K562 (cell line): ENCODE measurements around the gene SPSB1.

Experiments used
- ATF2 ChIP-seq: sonication (generic); formaldehyde crosslinking; IDR thresholded peaks from 2 replicates; pipeline ENCODE4 v1.8.1; 2022; ENCODE audit warnings: missing genetic modification reagents
- E2F4 ChIP-seq: sonication (generic); formaldehyde crosslinking; IDR thresholded peaks from 2 replicates; pipeline ENCODE4 v1.8.0; 2022; ENCODE audit warnings: mild to moderate bottlenecking, low read depth, missing genetic modification reagents
- FOSL1 ChIP-seq: fragments of 200-800 bp; sonication (Bioruptor generic); conservative IDR thresholded peaks from 2 replicates; pipeline ENCODE4 v1.6.1; 2016; ENCODE audit warnings: missing genetic modification characterization, missing compliant biosample characterization
- FOXM1 ChIP-seq, 2 experiments: fragments of 450-650 bp in 1 of 2; sonication (generic) in 1 of 2; formaldehyde crosslinking in 1 of 2; IDR thresholded peaks; 2 replicates each; pipeline versions ENCODE4 v1.6.1 to v1.9.0; 2017 to 2022; ENCODE audit warnings: low read depth in 2 of 2, mild to moderate bottlenecking in 2 of 2, missing genetic modification reagents in 1 of 2, moderate library complexity in 1 of 2
- GATA2 ChIP-seq: sonication (generic); formaldehyde crosslinking; IDR thresholded peaks from 2 replicates; pipeline ENCODE4 v1.4.0; 2020; ENCODE audit warnings: mild to moderate bottlenecking, missing genetic modification reagents
- HMG20B ChIP-seq: fragments of 250-450 bp; sonication (Bioruptor Pico); IDR thresholded peaks from 2 replicates; pipeline ENCODE4 v1.5.0; 2021; ENCODE audit warnings: mild to moderate bottlenecking
- KLF10 ChIP-seq: fragments of 250-450 bp; sonication (Bioruptor Pico); IDR thresholded peaks from 2 replicates; pipeline ENCODE4 v1.6.1; 2021; ENCODE audit warnings: matching md5 sums
- MAFK ChIP-seq: IDR thresholded peaks from 2 replicates; pipeline ENCODE4 v1.6.1; 2011; ENCODE audit warnings: low read length, improper control_type of control experiment
- NFATC3 ChIP-seq: fragments of 450-650 bp; IDR thresholded peaks from 2 replicates; pipeline ENCODE4 v1.6.1; 2017; ENCODE audit warnings: mild to moderate bottlenecking
- RAD21 ChIP-seq, 2 experiments: fragments of 250-450 bp in 1 of 2; fragments of 450-650 bp in 1 of 2; sonication (Bioruptor Pico) in 1 of 2; formaldehyde crosslinking in 1 of 2; IDR thresholded peaks in 1 of 2; conservative IDR thresholded peaks in 1 of 2; 2 replicates each; pipeline versions ENCODE4 v1.4.0 to v1.8.0; 2020 to 2022; ENCODE audit warnings: mild to moderate bottlenecking in 2 of 2, moderate library complexity in 1 of 2
- ZNF24 ChIP-seq: fragments of 450-650 bp; IDR thresholded peaks from 2 replicates; pipeline ENCODE4 v1.6.1; 2016
- TF ChIP-seq, protein P1 (sequence below), 3 experiments: IDR thresholded peaks in 2 of 3; conservative IDR thresholded peaks in 1 of 3; 2 replicates each; pipeline ENCODE4 v1.5.1; 2011 to 2012; ENCODE audit warnings: low read length in 3 of 3, mild to moderate bottlenecking in 3 of 3, control low read depth in 2 of 3, improper control_type of control experiment in 1 of 3, inconsistent platforms in 1 of 3, low read depth in 1 of 3, mixed read lengths in 1 of 3, moderate library complexity in 1 of 3; ENCODE audit not compliant: insufficient read depth in 2 of 3
- TF ChIP-seq, protein P2 (sequence below): IDR thresholded peaks from 2 replicates; pipeline ENCODE4 v1.6.1; 2016; ENCODE audit warnings: missing genetic modification characterization, missing compliant biosample characterization

GRCh38 chr1:9317591-9318417, 25.1 kb downstream of the SPSB1 start:
- TF ChIP-seq ATF2, result no peak
- TF ChIP-seq GATA2, result no peak
- no peak for TF ChIP-seq KLF10
- no peak for TF ChIP-seq E2F4 (CRISPR knock-in tag)
- no peak for TF ChIP-seq HMG20B
- TF ChIP-seq, protein P1, sequence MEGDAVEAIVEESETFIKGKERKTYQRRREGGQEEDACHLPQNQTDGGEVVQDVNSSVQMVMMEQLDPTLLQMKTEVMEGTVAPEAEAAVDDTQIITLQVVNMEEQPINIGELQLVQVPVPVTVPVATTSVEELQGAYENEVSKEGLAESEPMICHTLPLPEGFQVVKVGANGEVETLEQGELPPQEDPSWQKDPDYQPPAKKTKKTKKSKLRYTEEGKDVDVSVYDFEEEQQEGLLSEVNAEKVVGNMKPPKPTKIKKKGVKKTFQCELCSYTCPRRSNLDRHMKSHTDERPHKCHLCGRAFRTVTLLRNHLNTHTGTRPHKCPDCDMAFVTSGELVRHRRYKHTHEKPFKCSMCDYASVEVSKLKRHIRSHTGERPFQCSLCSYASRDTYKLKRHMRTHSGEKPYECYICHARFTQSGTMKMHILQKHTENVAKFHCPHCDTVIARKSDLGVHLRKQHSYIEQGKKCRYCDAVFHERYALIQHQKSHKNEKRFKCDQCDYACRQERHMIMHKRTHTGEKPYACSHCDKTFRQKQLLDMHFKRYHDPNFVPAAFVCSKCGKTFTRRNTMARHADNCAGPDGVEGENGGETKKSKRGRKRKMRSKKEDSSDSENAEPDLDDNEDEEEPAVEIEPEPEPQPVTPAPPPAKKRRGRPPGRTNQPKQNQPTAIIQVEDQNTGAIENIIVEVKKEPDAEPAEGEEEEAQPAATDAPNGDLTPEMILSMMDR (IDR thresholded peaks at IDR 0.05 in 2 of 3, conservative IDR thresholded peaks at IDR 0.05 in 1 of 3; ENCODE audit: insufficient read depth in 2 of 3, low read depth in 1 of 3, low read length in 3 of 3), result no peak
- TF ChIP-seq FOSL1, result no peak; the same call in 1 of the 2 replicates
- TF ChIP-seq ZNF24, result no peak
- TF ChIP-seq MAFK, result no peak
- TF ChIP-seq, protein P2, sequence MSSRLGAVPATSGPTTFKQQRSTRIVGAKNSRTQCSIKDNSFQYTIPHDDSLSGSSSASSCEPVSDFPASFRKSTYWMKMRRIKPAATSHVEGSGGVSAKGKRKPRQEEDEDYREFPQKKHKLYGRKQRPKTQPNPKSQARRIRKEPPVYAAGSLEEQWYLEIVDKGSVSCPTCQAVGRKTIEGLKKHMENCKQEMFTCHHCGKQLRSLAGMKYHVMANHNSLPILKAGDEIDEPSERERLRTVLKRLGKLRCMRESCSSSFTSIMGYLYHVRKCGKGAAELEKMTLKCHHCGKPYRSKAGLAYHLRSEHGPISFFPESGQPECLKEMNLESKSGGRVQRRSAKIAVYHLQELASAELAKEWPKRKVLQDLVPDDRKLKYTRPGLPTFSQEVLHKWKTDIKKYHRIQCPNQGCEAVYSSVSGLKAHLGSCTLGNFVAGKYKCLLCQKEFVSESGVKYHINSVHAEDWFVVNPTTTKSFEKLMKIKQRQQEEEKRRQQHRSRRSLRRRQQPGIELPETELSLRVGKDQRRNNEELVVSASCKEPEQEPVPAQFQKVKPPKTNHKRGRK (tag), result no peak
- no peak for TF ChIP-seq NFATC3
- no peak for TF ChIP-seq RAD21 (CRISPR knock-in tag; conservative IDR thresholded peaks at IDR 0.05 in 1 of 2, IDR thresholded peaks at IDR 0.05 in 1 of 2)
- TF ChIP-seq FOXM1 (IDR thresholded peaks at IDR 0.05; ENCODE audit: low read depth), result no peak
- TF ChIP-seq FOXM1 (CRISPR knock-in tag; IDR thresholded peaks at IDR 0.05; ENCODE audit: low read depth), result no peak
